LNCAP (cell line): Measurements from ENCODE around the gene IAPP.

ENCODE experiments used
- CTCF ChIP-seq: fragments of 450-650 bp; IDR thresholded peaks from 2 replicates; pipeline ENCODE4 v1.5.1; 2017; ENCODE audit warnings: mild to moderate bottlenecking

IAPP gene

GRCh38 chr12:21337453-21337852 is 35.2 kb upstream of the IAPP start:
- no peak for TF ChIP-seq CTCF

- TF ChIP-seq CTCF: no peak
These were observed 34.5 kb upstream of the IAPP start for GRCh38 chr12:21337959-21338744.

GRCh38 chr12:21339921-21340320 is 32.8 kb upstream of the IAPP start:
- TF ChIP-seq CTCF: no peak

- no peak for TF ChIP-seq CTCF
These were observed 32.3 kb upstream of the IAPP start for GRCh38 chr12:21340403-21340802.

- no peak for TF ChIP-seq CTCF
These were observed 30.9 kb upstream of the IAPP start for GRCh38 chr12:21341769-21342168.

GRCh38 chr12:21343636-21344035 is 29.1 kb upstream of the IAPP start:
- TF ChIP-seq CTCF: no peak

- no peak for TF ChIP-seq CTCF
These were observed 26.0 kb upstream of the IAPP start for GRCh38 chr12:21346542-21347205.
